Ascending aorta (tissue), 2 donors: ENCODE results near the gene FARP1. TPM values are rescaled to one million over a fixed set of nuclear protein-coding genes. Genes with fewer than 3 reads are reported as not detected.

Experiments used
- DNase-seq, 2 donors: peaks; one replicate each; pipeline ENCODE4 v3.0.0-alpha.2; 2019; ENCODE audit warnings: low spot score in 2 of 2
- H3K27ac ChIP-seq, 2 donors: fragments of 200-600 bp; sonication (generic); one replicate each; pipeline ENCODE4 v1.5.1; 2016 to 2017; ENCODE audit warnings: mild to moderate bottlenecking in 1 of 2
- H3K27me3 ChIP-seq: fragments of 200-600 bp; sonication (generic); one replicate; pipeline ENCODE4 v1.5.1; 2017
- H3K36me3 ChIP-seq, 2 donors: fragments of 200-600 bp; sonication (generic); one replicate each; pipeline ENCODE4 v1.5.1; 2016
- H3K4me1 ChIP-seq, 2 donors: fragments of 200-600 bp; sonication (generic); one replicate each; pipeline ENCODE4 v1.5.1; 2016 to 2017; ENCODE audit warnings: mild to moderate bottlenecking in 1 of 2
- H3K4me3 ChIP-seq, 2 donors: fragments of 200-600 bp; sonication (generic); one replicate each; pipeline ENCODE4 v1.5.1; 2016 to 2017; ENCODE audit warnings: mild to moderate bottlenecking in 1 of 2
- H3K9me3 ChIP-seq, 2 donors: fragments of 200-600 bp; sonication (generic); one replicate each; pipeline ENCODE4 v1.5.1; 2016
- CTCF ChIP-seq, 3 experiments: fragments of 200-600 bp in 2 of 3; fragments of 450-650 bp in 1 of 3; sonication (generic) in 2 of 3; IDR thresholded peaks; one replicate each; pipeline ENCODE4 v1.5.1; 2016 to 2019; ENCODE audit warnings: antibody characterized with exemption in 3 of 3, mild to moderate bottlenecking in 1 of 3, moderate library complexity in 1 of 3
- intact Hi-C: fragments of 100-400 bp; cut with DNase I; formaldehyde crosslinking; loops from one replicate; pipeline ENCODE4 v1.15.1; 2023
- total RNA-seq: library from RNA; depleted of rRNA; stranded (reverse); fragments of >200 nt; gene quantifications from one replicate; pipeline ENCODE4 v1.1.0, GENCODE V29; 2016

Gene FARP1
- total RNA-seq, 1 donor from 2014 or later = 80.8 TPM

GRCh38 chr13:98480915-98481877 lies 338.3 kb downstream of the FARP1 start:
- no peak overlapping the region for H3K27ac ChIP-seq
- intact Hi-C loops = no loop called here
- peaks cover 0 to 8% of the 10 kb centered on the region in 2 donors for H3K36me3 ChIP-seq
- H3K27me3 ChIP-seq = no peaks in the 10 kb centered on the region
- peaks cover 14 to 31% of the 10 kb centered on the region in 2 donors for H3K4me1 ChIP-seq
- no peak for DNase-seq
- no peak for TF ChIP-seq CTCF (IDR thresholded peaks at IDR 0.05)
- H3K4me3 ChIP-seq = no peak overlapping the region
- H3K9me3 ChIP-seq = no peaks in the 10 kb centered on the region

GRCh38 chr13:98482476-98483444 lies 339.9 kb downstream of the FARP1 start:
- peaks cover 0 to 8% of the 10 kb centered on the region in 2 donors for H3K36me3 ChIP-seq
- H3K4me3 ChIP-seq = peak overlapping the region in 1 of 2 donors; percentile 6
- no peak for TF ChIP-seq CTCF (IDR thresholded peaks at IDR 0.05)
- H3K27ac ChIP-seq = peak overlapping the region in 1 of 2 donors; percentile 69
- intact Hi-C loops = no loop called here
- H3K4me1 ChIP-seq = peaks cover 8 to 31% of the 10 kb centered on the region in 2 donors
- no peaks in the 10 kb centered on the region for H3K27me3 ChIP-seq
- no peaks in the 10 kb centered on the region for H3K9me3 ChIP-seq
- DNase-seq = peak in 1 of 2 donors; percentile 31

GRCh38 chr13:98483601-98484288 lies 340.9 kb downstream of the FARP1 start:
- no peak for TF ChIP-seq CTCF (IDR thresholded peaks at IDR 0.05)
- intact Hi-C loops = no loop called here
- H3K36me3 ChIP-seq = peaks cover 0 to 8% of the 10 kb centered on the region in 2 donors
- peak overlapping the region; percentile 69 to 77 for H3K27ac ChIP-seq
- H3K4me3 ChIP-seq = peak overlapping the region in 1 of 2 donors; percentile 34
- no peak for DNase-seq
- no peaks in the 10 kb centered on the region for H3K9me3 ChIP-seq
- H3K27me3 ChIP-seq = no peaks in the 10 kb centered on the region
- peaks cover 8 to 31% of the 10 kb centered on the region in 2 donors for H3K4me1 ChIP-seq

- peak; percentile 87 to 92 for DNase-seq
- H3K4me3 ChIP-seq = peak overlapping the region in 1 of 2 donors; percentile 34
- TF ChIP-seq CTCF (IDR thresholded peaks at IDR 0.05) = no peak
- H3K9me3 ChIP-seq = no peaks in the 10 kb centered on the region
- H3K4me1 ChIP-seq = peaks cover 8 to 31% of the 10 kb centered on the region in 2 donors
- peaks cover 0 to 8% of the 10 kb centered on the region in 2 donors for H3K36me3 ChIP-seq
- intact Hi-C loops = no loop called here
- H3K27ac ChIP-seq = peak overlapping the region; percentile 69 to 77
- H3K27me3 ChIP-seq = no peaks in the 10 kb centered on the region
Measured at GRCh38 chr13:98484289-98485219, 341.7 kb downstream of the FARP1 start.
